GM19328 (cell line): Measurements from ENCODE around the gene C9orf57.
"Not testable (repeated sequence)": the region's sequence is repeated elsewhere in the genome, so short reads cannot be mapped to it uniquely, and the experiment has no call there.

Source experiments
- ATAC-seq: cut with Tn5 transposase; IDR thresholded peaks from one replicate; pipeline ENCODE4 v1.9.1; 2021; ENCODE audit warnings: mild to moderate bottlenecking, moderate library complexity; ENCODE audit not compliant: unreplicated experiment

C9orf57 gene

GRCh38 chr9:72025906-72026305 is 34.5 kb downstream of the C9orf57 start:
- ATAC-seq: no peak

DNA sequence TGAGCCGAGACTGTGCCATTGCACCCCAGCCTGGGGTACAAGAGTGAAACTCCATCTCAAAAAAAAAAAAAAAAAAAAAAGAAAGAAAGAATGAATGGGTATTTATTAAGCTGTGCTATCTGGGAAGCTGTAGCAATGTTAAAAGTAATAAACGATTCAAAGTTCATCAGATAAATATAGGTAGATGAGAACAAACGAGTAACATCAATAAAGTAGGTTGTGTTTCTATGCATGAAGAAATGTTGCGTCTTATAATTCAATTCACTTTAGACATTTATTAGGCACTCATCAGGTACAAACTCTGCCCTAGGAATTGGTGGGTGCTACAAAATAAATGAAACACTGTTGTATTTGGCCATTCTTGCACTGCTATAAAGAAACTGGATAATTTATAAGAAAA is 36.8 kb downstream of the C9orf57 start:
- ATAC-seq: no peak

- ATAC-seq: no peak
Observed at GRCh38 chr9:72022841-72023240, 37.6 kb downstream of the C9orf57 start.

GRCh38 chr9:72013292-72013760 is 47.1 kb downstream of the C9orf57 start:
- ATAC-seq: no peak

DNA sequence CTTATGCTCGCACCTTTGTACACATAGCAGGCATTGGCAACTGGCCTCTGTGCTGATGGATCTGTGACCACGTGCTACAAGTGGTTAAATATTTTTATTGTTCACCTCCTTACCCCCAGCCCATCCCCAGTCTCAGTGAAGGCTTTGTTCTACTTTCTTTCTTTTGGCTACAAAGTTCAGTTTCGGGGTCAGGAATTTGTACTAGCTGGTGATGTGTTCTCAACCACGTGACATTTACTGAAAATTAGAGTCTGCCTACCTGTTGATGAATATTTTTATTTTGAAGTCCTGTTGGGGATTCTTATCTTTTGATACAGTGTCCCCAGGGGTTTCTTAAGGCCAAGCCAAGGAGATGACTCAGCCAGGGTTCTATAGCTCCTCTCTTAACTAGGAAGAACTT is 47.8 kb downstream of the C9orf57 start:
- ATAC-seq: no peak

GRCh38 chr9:72007726-72008125 is 52.7 kb downstream of the C9orf57 start:
- ATAC-seq: not testable (repeated sequence)

DNA sequence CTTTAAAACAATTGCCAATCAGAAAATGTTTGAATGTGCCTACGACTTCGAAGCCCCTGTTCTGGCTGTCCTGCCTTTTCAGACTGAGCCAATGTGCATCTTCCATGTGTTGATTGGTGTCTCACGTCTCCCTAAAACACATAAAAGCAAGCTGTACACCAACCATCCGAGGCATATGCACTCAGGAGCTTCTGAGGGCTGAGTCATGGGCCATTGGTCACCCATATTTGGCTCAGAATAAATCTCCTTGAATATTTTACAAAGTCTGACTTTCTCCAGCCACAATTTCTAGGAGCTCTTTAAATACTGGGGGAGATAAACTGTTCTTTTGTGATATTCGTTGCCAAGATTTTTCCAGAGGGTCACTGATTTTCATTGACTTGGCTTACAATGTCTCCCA is 53.9 kb downstream of the C9orf57 start:
- no peak for ATAC-seq

- no peak for ATAC-seq
Observed at GRCh38 chr9:72005451-72005850, 55.0 kb downstream of the C9orf57 start.
